H9 (cell line): ENCODE results near the gene UGT1A7. TPM values are rescaled to one million over a fixed set of nuclear protein-coding genes. Genes with fewer than 3 reads are reported as not detected.

Experiments
- DNase-seq: peaks from one replicate; pipeline ENCODE4 v3.0.0-alpha.2; 2017
- H2AFZ ChIP-seq: one replicate; pipeline ENCODE4 v1.6.1; 2013; ENCODE audit warnings: mild to moderate bottlenecking, low read length, control low read depth, moderate library complexity
- H2AK5ac ChIP-seq: 2 replicates; pipeline ENCODE4 v1.6.1; 2013; ENCODE audit warnings: low read length, control low read depth, mixed read lengths; ENCODE audit not compliant: insufficient read length
- H2BK120ac ChIP-seq: one replicate; pipeline ENCODE4 v1.6.1; 2013; ENCODE audit warnings: low read depth, mild to moderate bottlenecking, low read length, control low read depth, inconsistent platforms; ENCODE audit not compliant: poor library complexity, severe bottlenecking
- H2BK12ac ChIP-seq: 2 replicates; pipeline ENCODE4 v1.6.1; 2013; ENCODE audit warnings: low read length, control low read depth, mixed read lengths, low read depth; ENCODE audit not compliant: insufficient read length
- H2BK15ac ChIP-seq: 2 replicates; pipeline ENCODE4 v1.6.1; 2013; ENCODE audit warnings: low read depth, low read length, control low read depth
- H2BK20ac ChIP-seq: one replicate; pipeline ENCODE4 v1.6.1; 2013; ENCODE audit warnings: low read depth, mild to moderate bottlenecking, low read length, control low read depth, inconsistent platforms; ENCODE audit not compliant: poor library complexity, severe bottlenecking
- H2BK5ac ChIP-seq: 2 replicates; pipeline ENCODE4 v1.6.1; 2013; ENCODE audit warnings: low read length, control low read depth, mixed read lengths; ENCODE audit not compliant: insufficient read length
- H3K14ac ChIP-seq: 2 replicates; pipeline ENCODE4 v1.6.1; 2013; ENCODE audit warnings: low read length, control low read depth; ENCODE audit not compliant: insufficient read depth
- H3K18ac ChIP-seq: 2 replicates; pipeline ENCODE4 v1.6.1; 2013; ENCODE audit warnings: low read depth, mild to moderate bottlenecking, mixed read lengths, low read length, control low read depth; ENCODE audit not compliant: insufficient read length
- H3K23ac ChIP-seq: 2 replicates; pipeline ENCODE4 v1.6.1; 2013; ENCODE audit warnings: low read length, control low read depth, mixed read lengths, low read depth; ENCODE audit not compliant: insufficient read length
- H3K23me2 ChIP-seq: 2 replicates; pipeline ENCODE4 v1.6.1; 2013; ENCODE audit warnings: low read depth, mild to moderate bottlenecking, mixed read lengths, low read length, control low read depth; ENCODE audit not compliant: insufficient read length, poor library complexity, severe bottlenecking
- H3K27ac ChIP-seq: 2 replicates; pipeline ENCODE4 v1.5.1; 2013; ENCODE audit warnings: low read length, control low read depth, mixed read lengths, low read depth; ENCODE audit not compliant: insufficient read length
- H3K27me3 ChIP-seq: 2 replicates; pipeline ENCODE4 v1.6.1; 2013; ENCODE audit warnings: low read length, control low read depth, inconsistent platforms; ENCODE audit not compliant: insufficient read depth
- H3K4ac ChIP-seq: 2 replicates; pipeline ENCODE4 v1.6.1; 2013; ENCODE audit warnings: low read depth, mild to moderate bottlenecking, control low read depth, inconsistent platforms, low read length, moderate library complexity
- H3K4me1 ChIP-seq: 2 replicates; pipeline ENCODE4 v1.6.1; 2013; ENCODE audit warnings: low read length, control low read depth, inconsistent platforms; ENCODE audit not compliant: insufficient read depth
- H3K4me2 ChIP-seq: 2 replicates; pipeline ENCODE4 v1.6.1; 2013; ENCODE audit warnings: low read length, control low read depth, mixed read lengths; ENCODE audit not compliant: insufficient read length, insufficient read depth
- H3K56ac ChIP-seq: 2 replicates; pipeline ENCODE4 v1.6.1; 2013; ENCODE audit warnings: low read depth, mild to moderate bottlenecking, mixed read lengths, low read length, control low read depth; ENCODE audit not compliant: insufficient read length
- H3K79me1 ChIP-seq: 2 replicates; pipeline ENCODE4 v1.6.1; 2013; ENCODE audit warnings: low read depth, mild to moderate bottlenecking, moderate library complexity, low read length, control low read depth, inconsistent platforms; ENCODE audit not compliant: insufficient read depth, poor library complexity, severe bottlenecking
- H3K79me2 ChIP-seq: 2 replicates; pipeline ENCODE4 v1.6.1; 2013; ENCODE audit warnings: low read length, control low read depth, inconsistent platforms; ENCODE audit not compliant: insufficient read depth
- H3K9ac ChIP-seq: 2 replicates; pipeline ENCODE4 v1.6.1; 2013; ENCODE audit warnings: low read length, control low read depth, mixed read lengths; ENCODE audit not compliant: insufficient read length; ENCODE audit errors: extremely low read depth
- H3K9me3 ChIP-seq: one replicate; pipeline ENCODE4 v1.6.1; 2013; ENCODE audit warnings: low read depth, low read length, inconsistent platforms; ENCODE audit not compliant: control insufficient read depth
- H3T11ph ChIP-seq: one replicate; pipeline ENCODE4 v1.6.1; 2013; ENCODE audit warnings: mild to moderate bottlenecking, low read length, control low read depth, inconsistent platforms
- H4K20me1 ChIP-seq: one replicate; pipeline ENCODE4 v1.6.1; 2013; ENCODE audit not compliant: control insufficient read depth, insufficient read length, insufficient read depth
- H4K5ac ChIP-seq: 2 replicates; pipeline ENCODE4 v1.6.1; 2013; ENCODE audit warnings: low read depth, mild to moderate bottlenecking, mixed read lengths, low read length, control low read depth; ENCODE audit not compliant: insufficient read length
- H4K8ac ChIP-seq: replicated peaks from 2 replicates; pipeline ENCODE4 v1.6.1; 2013; ENCODE audit warnings: low read length, control low read depth, mixed read lengths, low read depth; ENCODE audit not compliant: insufficient read length
- H4K91ac ChIP-seq: 2 replicates; pipeline ENCODE4 v1.6.1; 2013; ENCODE audit warnings: low read depth, mild to moderate bottlenecking, moderate library complexity, mixed read lengths, low read length, control low read depth; ENCODE audit not compliant: insufficient read length
- H3K27ac Mint-ChIP-seq, 3 experiments: 2 replicates in 2 of 3; 3 replicates in 1 of 3; pipeline ENCODE4 v1.8.0; 2020 to 2021; ENCODE audit warnings: mixed read lengths in 3 of 3, mild to moderate bottlenecking in 1 of 3, moderate library complexity in 1 of 3
- H3K27me3 Mint-ChIP-seq: 2 replicates; pipeline ENCODE4 v1.8.0; 2021; ENCODE audit warnings: low read depth, mild to moderate bottlenecking, moderate library complexity, mixed read lengths
- H3K36me3 Mint-ChIP-seq, 3 experiments: 2 replicates in 2 of 3; 3 replicates in 1 of 3; pipeline ENCODE4 v1.8.0; 2020 to 2021; ENCODE audit warnings: low read depth in 3 of 3, mixed read lengths in 3 of 3; ENCODE audit not compliant: insufficient read depth in 1 of 3
- H3K4me1 Mint-ChIP-seq, 2 experiments: 2 replicates each; pipeline ENCODE4 v1.8.0; 2020; ENCODE audit warnings: mixed read lengths in 2 of 2
- H3K4me3 Mint-ChIP-seq, 2 experiments: 2 replicates in 1 of 2; 3 replicates in 1 of 2; pipeline ENCODE4 v1.8.0; 2020 to 2021; ENCODE audit warnings: mild to moderate bottlenecking in 2 of 2, mixed read lengths in 2 of 2, moderate library complexity in 1 of 2
- H3K9me3 Mint-ChIP-seq, 2 experiments: 2 replicates in 1 of 2; 3 replicates in 1 of 2; pipeline ENCODE4 v1.8.0; 2020; ENCODE audit warnings: mild to moderate bottlenecking in 2 of 2, mixed read lengths in 2 of 2, moderate library complexity in 1 of 2
- WGBS: extraction: QIAGEN DNeasy Blood & Tissue Kit; methylation state at CpG from one replicate; pipeline ENCODE4 v1.1.7; 2013; ENCODE audit warnings: missing lambda C conversion rate, low lambda C conversion rate, mixed read lengths; ENCODE audit not compliant: insufficient read length; ENCODE audit errors: extremely low coverage; 5-methylcytosine and 5-hydroxymethylcytosine counted together
- total RNA-seq: library from RNA; stranded (reverse); gene quantifications from 2 replicates; pipeline ENCODE4 v1.2.1, GENCODE V29; 2021
- TF ChIP-seq, protein P1 (sequence below): fragments of 200-600 bp; sonication (generic); conservative IDR thresholded peaks from 3 replicates; pipeline ENCODE4 v1.8.0; 2021; ENCODE audit warnings: antibody characterized with exemption, mild to moderate bottlenecking

UGT1A7 gene
- total RNA-seq, 1 experiment from 2014 or later = not detected

DNA sequence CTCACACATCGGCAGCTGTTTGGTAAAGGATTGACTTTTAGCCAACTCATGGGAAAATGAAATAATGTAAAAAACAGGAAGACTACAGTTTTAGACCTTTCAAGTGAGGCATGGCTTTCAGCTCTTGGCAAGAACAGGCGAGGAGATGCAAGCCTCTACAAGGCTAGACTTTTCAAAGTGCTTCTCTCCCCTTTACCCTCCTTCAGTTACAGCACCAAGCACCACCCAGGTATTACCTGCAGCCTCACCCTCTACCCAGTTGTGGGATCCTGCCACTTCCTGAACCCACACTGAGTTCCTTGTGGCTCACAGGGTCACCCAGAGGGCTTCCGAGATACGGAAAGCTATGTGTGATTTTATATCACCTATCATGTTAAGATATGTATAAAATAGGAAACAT lies 30.7 kb upstream of the UGT1A7 start:
- Histone ChIP-seq H4K91ac (no peak overlapping the region), H3K4me2 (no peak overlapping the region), H3K27me3 (no peaks in the 10 kb centered on the region), H3K79me1 (no peaks in the 10 kb centered on the region), H3K23ac (no peak overlapping the region), H3K9me3 (peaks cover 2% of the 10 kb centered on the region), H4K5ac (no peak overlapping the region), H3K4me1 (no peaks in the 10 kb centered on the region), H2BK12ac (no peak overlapping the region), H4K8ac (no peak overlapping the region), H2BK120ac (no peak overlapping the region), H2BK20ac (no peak overlapping the region), H3K18ac (no peak overlapping the region), H3K9ac (no peak overlapping the region), H3T11ph (no peak overlapping the region), H2AK5ac (no peak overlapping the region), H3K4ac (no peak overlapping the region), H4K20me1 (no peaks in the 10 kb centered on the region), H2AFZ (no peak overlapping the region), H2BK5ac (no peak overlapping the region), H3K79me2 (no peaks in the 10 kb centered on the region), H3K23me2 (no peaks in the 10 kb centered on the region), H3K27ac (no peak overlapping the region), H3K56ac (no peak overlapping the region), H3K14ac (no peak overlapping the region), H2BK15ac (no peak overlapping the region)
- Mint-ChIP-seq H3K4me1 (no peaks in the 10 kb centered on the region), H3K27me3 (peaks cover 11% of the 10 kb centered on the region), H3K9me3 (peaks cover 19 to 22% of the 10 kb centered on the region in 2 experiments), H3K36me3 (peaks cover 9 to 17% (median 16%) of the 10 kb centered on the region in 3 experiments), H3K4me3 (no peak overlapping the region), H3K27ac (no peak overlapping the region)
- DNase-seq = no peak
- TF ChIP-seq, protein P1, sequence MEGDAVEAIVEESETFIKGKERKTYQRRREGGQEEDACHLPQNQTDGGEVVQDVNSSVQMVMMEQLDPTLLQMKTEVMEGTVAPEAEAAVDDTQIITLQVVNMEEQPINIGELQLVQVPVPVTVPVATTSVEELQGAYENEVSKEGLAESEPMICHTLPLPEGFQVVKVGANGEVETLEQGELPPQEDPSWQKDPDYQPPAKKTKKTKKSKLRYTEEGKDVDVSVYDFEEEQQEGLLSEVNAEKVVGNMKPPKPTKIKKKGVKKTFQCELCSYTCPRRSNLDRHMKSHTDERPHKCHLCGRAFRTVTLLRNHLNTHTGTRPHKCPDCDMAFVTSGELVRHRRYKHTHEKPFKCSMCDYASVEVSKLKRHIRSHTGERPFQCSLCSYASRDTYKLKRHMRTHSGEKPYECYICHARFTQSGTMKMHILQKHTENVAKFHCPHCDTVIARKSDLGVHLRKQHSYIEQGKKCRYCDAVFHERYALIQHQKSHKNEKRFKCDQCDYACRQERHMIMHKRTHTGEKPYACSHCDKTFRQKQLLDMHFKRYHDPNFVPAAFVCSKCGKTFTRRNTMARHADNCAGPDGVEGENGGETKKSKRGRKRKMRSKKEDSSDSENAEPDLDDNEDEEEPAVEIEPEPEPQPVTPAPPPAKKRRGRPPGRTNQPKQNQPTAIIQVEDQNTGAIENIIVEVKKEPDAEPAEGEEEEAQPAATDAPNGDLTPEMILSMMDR = no peak
- WGBS = no CpG with 5 or more reads among the region's 4 CpGs
